ENCODE results near the gene ASAP2. TPM values are rescaled to one million over a fixed set of nuclear protein-coding genes. Genes with fewer than 3 reads are reported as not detected.

ASAP2 gene
- total RNA-seq, 1 experiment from 2014 or later = 14.3 TPM

- TF ChIP-seq, protein P1, sequence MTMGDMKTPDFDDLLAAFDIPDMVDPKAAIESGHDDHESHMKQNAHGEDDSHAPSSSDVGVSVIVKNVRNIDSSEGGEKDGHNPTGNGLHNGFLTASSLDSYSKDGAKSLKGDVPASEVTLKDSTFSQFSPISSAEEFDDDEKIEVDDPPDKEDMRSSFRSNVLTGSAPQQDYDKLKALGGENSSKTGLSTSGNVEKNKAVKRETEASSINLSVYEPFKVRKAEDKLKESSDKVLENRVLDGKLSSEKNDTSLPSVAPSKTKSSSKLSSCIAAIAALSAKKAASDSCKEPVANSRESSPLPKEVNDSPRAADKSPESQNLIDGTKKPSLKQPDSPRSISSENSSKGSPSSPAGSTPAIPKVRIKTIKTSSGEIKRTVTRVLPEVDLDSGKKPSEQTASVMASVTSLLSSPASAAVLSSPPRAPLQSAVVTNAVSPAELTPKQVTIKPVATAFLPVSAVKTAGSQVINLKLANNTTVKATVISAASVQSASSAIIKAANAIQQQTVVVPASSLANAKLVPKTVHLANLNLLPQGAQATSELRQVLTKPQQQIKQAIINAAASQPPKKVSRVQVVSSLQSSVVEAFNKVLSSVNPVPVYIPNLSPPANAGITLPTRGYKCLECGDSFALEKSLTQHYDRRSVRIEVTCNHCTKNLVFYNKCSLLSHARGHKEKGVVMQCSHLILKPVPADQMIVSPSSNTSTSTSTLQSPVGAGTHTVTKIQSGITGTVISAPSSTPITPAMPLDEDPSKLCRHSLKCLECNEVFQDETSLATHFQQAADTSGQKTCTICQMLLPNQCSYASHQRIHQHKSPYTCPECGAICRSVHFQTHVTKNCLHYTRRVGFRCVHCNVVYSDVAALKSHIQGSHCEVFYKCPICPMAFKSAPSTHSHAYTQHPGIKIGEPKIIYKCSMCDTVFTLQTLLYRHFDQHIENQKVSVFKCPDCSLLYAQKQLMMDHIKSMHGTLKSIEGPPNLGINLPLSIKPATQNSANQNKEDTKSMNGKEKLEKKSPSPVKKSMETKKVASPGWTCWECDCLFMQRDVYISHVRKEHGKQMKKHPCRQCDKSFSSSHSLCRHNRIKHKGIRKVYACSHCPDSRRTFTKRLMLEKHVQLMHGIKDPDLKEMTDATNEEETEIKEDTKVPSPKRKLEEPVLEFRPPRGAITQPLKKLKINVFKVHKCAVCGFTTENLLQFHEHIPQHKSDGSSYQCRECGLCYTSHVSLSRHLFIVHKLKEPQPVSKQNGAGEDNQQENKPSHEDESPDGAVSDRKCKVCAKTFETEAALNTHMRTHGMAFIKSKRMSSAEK (CRISPR knock-in tag; IDR thresholded peaks at IDR 0.05; ENCODE audit: borderline replicate concordance) = no peak
- TF ChIP-seq GTF2I (CRISPR knock-in tag; conservative IDR thresholded peaks at IDR 0.05) (no peak), ATF3 (CRISPR knock-in tag; conservative IDR thresholded peaks at IDR 0.05) (no peak)
These were observed 136.0 kb downstream of the ASAP2 start (continued) for GRCh38 chr2:9342659-9343058.

DNA sequence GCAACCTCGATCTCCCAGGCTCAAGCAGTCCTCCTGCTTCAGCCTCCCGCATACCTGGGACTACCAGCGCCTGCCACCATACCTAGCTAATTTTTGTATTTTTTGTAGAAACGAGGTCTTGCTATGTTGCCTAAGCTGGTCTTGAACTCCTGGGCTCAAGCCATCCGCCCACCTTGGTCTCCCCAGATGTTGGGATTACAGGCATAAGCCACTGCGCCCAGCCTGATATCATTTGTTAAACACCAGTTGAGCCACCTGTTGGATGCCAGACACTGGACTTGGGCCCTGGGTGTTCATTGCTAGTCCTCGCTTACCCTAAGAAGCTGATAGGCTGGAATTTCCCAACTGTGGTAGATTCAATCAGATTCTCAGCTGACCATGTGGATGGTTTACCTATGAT lies 136.9 kb downstream of the ASAP2 start:
- Mint-ChIP-seq H3K27ac (no peak overlapping the region), H3K27me3 (ENCODE audit: low read depth) (no peaks in the 10 kb centered on the region), H3K4me3 (no peak overlapping the region), H3K4me1 (peaks cover 5% of the 10 kb centered on the region), H3K9me3 (no peaks in the 10 kb centered on the region), H3K36me3 (peaks cover 6% of the 10 kb centered on the region; the same call in 1 of the 2 replicates)
- no peak for TF ChIP-seq HMGXB4 (CRISPR knock-in tag; IDR thresholded peaks at IDR 0.05)
- no peak for TF ChIP-seq TP53 (CRISPR knock-in tag; IDR thresholded peaks at IDR 0.05)
- TF ChIP-seq EMX1 (CRISPR knock-in tag; IDR thresholded peaks at IDR 0.05) = no peak
- TF ChIP-seq NFE2L1 (CRISPR knock-in tag; IDR thresholded peaks at IDR 0.05) = no peak
- no peak for TF ChIP-seq ZBTB21 (CRISPR knock-in tag; IDR thresholded peaks at IDR 0.05; ENCODE audit: borderline replicate concordance)
- TF ChIP-seq NR1H2 (CRISPR knock-in tag; IDR thresholded peaks at IDR 0.05) = no peak
- no peak for TF ChIP-seq NFYB (CRISPR knock-in tag; conservative IDR thresholded peaks at IDR 0.05; ENCODE audit: low read depth)
- no peak for TF ChIP-seq USF1 (CRISPR knock-in tag; IDR thresholded peaks at IDR 0.05)
- ChIA-PET CTCF (interaction anchor here (1.0 kb wide), 1 partner anchor 204 kb away, joined by 3 read pairs; no protein-coding TSS in a partner anchor), POLR2A (interaction anchor here (0.9 kb wide), 1 partner anchor 9 kb away, joined by 3 read pairs; no protein-coding TSS in a partner anchor)
- ATAC-seq (no peak), DNase-seq (ENCODE audit: low spot score) (no peak)

GRCh38 chr2:9344434-9344833 lies 137.8 kb downstream of the ASAP2 start:
- ChIA-PET POLR2A (no interaction called here), CTCF (interaction anchor here (0.7 to 1.4 kb wide), 2 partner anchors 11 to 15 kb away, joined by 3 to 5 read pairs; no protein-coding TSS in a partner anchor)
- no peak for DNase-seq (ENCODE audit: low spot score)
- no peak overlapping the region; the same call in 1 of the 2 replicates for H3K27ac Mint-ChIP-seq
- H3K9me3 Mint-ChIP-seq = no peaks in the 10 kb centered on the region
- H3K4me1 Mint-ChIP-seq = peaks cover 5% of the 10 kb centered on the region
- H3K36me3 Mint-ChIP-seq = peaks cover 6% of the 10 kb centered on the region; the same call in 1 of the 2 replicates
- no peak for ATAC-seq
- no peaks in the 10 kb centered on the region for H3K27me3 Mint-ChIP-seq (ENCODE audit: low read depth)
- no peak overlapping the region for H3K4me3 Mint-ChIP-seq
- TF ChIP-seq ZNF232 (CRISPR knock-in tag; IDR thresholded peaks at IDR 0.05) (no peak), SMAD4 (CRISPR knock-in tag; IDR thresholded peaks at IDR 0.05) (no peak), TP53 (CRISPR knock-in tag; IDR thresholded peaks at IDR 0.05) (no peak), MLX (CRISPR knock-in tag; IDR thresholded peaks at IDR 0.05) (no peak), ATF3 (CRISPR knock-in tag; conservative IDR thresholded peaks at IDR 0.05) (no peak), ZNF396 (CRISPR knock-in tag; IDR thresholded peaks at IDR 0.05; ENCODE audit: borderline replicate concordance) (no peak), ZSCAN18 (CRISPR knock-in tag; IDR thresholded peaks at IDR 0.05) (no peak), FOXK1 (CRISPR knock-in tag; IDR thresholded peaks at IDR 0.05) (no peak), JUN (CRISPR knock-in tag; IDR thresholded peaks at IDR 0.05) (no peak), ZNF281 (CRISPR knock-in tag; IDR thresholded peaks at IDR 0.05) (no peak), RORB (CRISPR knock-in tag; IDR thresholded peaks at IDR 0.05) (no peak), GABPB1 (CRISPR knock-in tag; IDR thresholded peaks at IDR 0.05) (no peak)

Measured in WTC11 (cell line).